GM21381 (cell line): ENCODE results near the gene CBFA2T3.

ENCODE experiments used
- ATAC-seq: cut with Tn5 transposase; IDR thresholded peaks from one replicate; pipeline ENCODE4 v1.9.1; 2021; ENCODE audit warnings: mild to moderate bottlenecking, moderate library complexity; ENCODE audit not compliant: unreplicated experiment

The CBFA2T3 gene

GRCh38 chr16:88977812-88978607 is 1.0 kb upstream of the CBFA2T3 start:
- ATAC-seq, result no peak

- ATAC-seq, result no peak
Measured at GRCh38 chr16:88976366-88977017, 515 bp downstream of the CBFA2T3 start.

GRCh38 chr16:88975511-88976061 is 1.4 kb downstream of the CBFA2T3 start:
- no peak for ATAC-seq

- ATAC-seq, result no peak
Measured at GRCh38 chr16:88974916-88975215, 2.1 kb downstream of the CBFA2T3 start.

GRCh38 chr16:88974080-88974915 is 2.7 kb downstream of the CBFA2T3 start:
- no peak for ATAC-seq

GRCh38 chr16:88973415-88974050 is 3.5 kb downstream of the CBFA2T3 start:
- ATAC-seq, result no peak

- ATAC-seq, result no peak
Measured at GRCh38 chr16:88973007-88973410, 4.0 kb downstream of the CBFA2T3 start.

- no peak for ATAC-seq
Measured at GRCh38 chr16:88972349-88972748, 4.7 kb downstream of the CBFA2T3 start.

GRCh38 chr16:88971371-88972097 is 5.5 kb downstream of the CBFA2T3 start:
- peak; percentile 35 for ATAC-seq

GRCh38 chr16:88970539-88971065 is 6.4 kb downstream of the CBFA2T3 start:
- no peak for ATAC-seq

GRCh38 chr16:88970050-88970449 is 7.0 kb downstream of the CBFA2T3 start:
- no peak for ATAC-seq

GRCh38 chr16:88969361-88969831 is 7.6 kb downstream of the CBFA2T3 start:
- ATAC-seq, result no peak

- ATAC-seq, result no peak
Measured at GRCh38 chr16:88968589-88969280, 8.3 kb downstream of the CBFA2T3 start.

- peak; percentile 53 for ATAC-seq
Measured at GRCh38 chr16:88967830-88968588, 9.0 kb downstream of the CBFA2T3 start.

GRCh38 chr16:88966986-88967829 is 9.8 kb downstream of the CBFA2T3 start:
- no peak for ATAC-seq

- no peak for ATAC-seq
Measured at GRCh38 chr16:88965826-88966480, 11.1 kb downstream of the CBFA2T3 start.

- no peak for ATAC-seq
Measured at GRCh38 chr16:88965411-88965810, 11.6 kb downstream of the CBFA2T3 start.
